Stimulated activated CD8-positive, alpha-beta memory T cell treated with anti-CD3 and anti-CD28 coated beads, Interleukin-12 subunit alpha, Interleukin-12 subunit beta, amount 100 ng/mL, for 24 hours (primary cell): ENCODE measurements around the gene FERMT3.
A peak's percentile ranks its signal among the peaks of the same experiment; 100 is the strongest.
"Not testable (repeated sequence)": the region's sequence is repeated elsewhere in the genome, so short reads cannot be mapped to it uniquely, and the experiment has no call there.

Experiments used
- DNase-seq: peaks from one replicate; pipeline ENCODE4 v3.0.0-alpha.2; 2020; ENCODE audit errors: extremely low read depth

Gene FERMT3

DNA sequence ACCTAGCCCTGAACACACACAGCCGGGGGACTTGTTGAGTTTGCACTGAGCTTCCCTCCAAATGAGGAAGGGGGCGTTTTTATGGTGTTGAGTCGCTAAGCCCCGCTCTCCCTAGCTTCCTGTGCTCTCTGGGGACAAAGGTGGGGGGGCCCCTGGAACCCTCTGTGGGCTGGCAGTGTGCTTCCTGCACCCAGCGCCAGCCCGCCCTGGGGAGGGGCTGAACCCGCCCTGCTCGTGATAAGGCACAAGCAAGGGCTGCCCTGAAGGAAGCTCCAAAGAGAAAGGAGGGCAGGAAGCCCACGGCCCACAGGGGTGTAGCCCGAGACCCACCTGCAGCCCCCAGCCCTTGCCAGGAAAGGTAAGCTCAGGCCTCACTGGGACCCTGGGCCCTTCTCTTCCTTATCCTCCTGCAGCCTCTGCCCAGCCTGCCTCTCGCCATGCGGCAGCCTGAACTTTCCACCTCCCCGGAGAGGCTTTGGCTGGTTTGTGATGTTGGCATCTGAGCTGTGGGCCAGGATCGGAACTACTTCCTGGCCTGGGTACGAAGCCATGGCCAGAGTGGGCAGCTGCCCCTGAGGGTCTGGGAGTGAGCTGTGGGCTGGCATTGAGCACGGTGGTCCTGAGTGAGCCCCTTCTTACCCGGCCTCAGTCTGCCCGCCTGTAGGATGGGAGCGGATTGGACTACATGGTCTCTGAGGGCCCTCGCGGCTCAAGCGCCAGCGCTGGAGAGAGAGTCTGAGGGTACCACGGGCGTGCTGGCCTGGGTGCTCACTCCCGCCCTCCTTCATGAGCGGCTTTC lies at the start of gene FERMT3:
Gene FERMT3 (plus strand): TSS at position 265 of the 799 bp plus-strand sequence. CDS start 644 bp downstream, outside the sequence.
- DNase-seq, result peak; percentile 58

DNA sequence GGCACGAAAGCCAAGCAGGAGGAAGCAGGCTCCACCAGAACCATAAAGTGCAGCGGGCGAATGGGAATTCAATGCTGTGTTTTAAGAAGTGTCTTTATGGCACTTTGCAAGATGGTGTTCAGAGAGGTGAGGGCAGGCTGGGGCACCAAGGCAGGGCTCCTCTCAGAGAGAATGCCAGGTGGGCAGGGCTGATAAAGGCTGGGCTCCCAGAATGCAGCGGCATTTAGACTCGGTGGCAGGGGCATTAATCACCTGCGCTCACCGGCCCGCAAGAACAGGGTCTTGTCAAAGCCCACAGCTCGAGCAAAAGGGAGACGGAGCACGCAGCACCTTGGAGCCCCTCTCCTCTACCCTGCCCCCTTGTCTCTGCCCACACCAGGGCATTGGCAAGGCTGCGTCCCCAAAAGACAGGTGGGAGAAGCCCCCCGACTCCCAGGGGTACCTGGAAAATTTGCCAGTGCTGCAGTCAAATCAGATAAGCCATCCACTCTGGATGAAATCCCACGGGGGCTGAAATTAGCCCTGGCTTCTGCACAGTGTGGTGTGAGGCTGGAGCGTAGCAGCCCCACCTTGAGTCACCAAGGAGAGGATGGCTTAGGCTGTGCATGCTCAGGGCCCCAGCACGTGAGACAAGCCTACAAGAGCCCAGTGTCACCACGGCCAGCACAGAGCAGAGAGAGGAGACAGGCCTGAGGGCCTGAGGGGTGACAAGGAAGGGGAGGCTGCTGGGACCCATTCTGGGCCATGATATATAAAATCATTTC lies 48.7 kb upstream of the FERMT3 start:
- DNase-seq, result no peak

DNA sequence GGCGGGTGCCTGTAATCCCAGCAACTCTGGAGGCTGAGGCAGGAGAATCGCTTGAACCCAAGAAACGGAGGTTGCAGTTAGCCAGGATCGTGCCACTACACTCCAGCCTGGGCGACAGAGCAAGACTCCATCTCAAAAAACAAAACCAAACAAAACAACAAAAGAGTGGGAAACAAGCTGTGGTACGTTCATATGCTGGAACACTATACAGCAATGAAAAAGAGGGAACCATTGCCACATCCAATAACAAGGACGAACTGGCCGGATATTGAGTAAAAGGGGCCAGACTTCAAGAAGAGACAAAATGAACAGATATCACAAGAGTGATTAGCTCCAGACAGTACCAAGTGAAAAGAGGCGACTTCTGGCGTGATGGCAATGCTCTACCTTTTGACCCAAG lies 45.5 kb upstream of the FERMT3 start:
- DNase-seq, result no peak

DNA sequence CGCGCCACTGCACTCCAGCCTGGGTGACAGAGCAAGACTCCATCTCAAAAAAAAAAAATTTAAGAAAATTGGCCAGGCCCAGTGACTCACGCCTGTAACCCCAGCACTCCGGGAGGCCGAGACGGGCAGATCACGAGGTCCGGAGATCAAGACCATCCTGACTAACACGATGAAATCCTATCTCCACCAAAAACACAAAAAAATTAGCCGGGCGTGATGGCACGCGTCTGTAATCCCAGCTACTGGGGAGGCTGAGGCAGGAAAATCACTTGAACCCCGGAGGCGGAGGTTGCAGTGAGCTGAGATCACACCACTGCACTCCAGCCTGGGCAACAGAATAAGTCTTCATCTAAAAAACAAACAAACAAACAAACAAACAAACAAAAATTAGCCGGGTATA lies 43.8 kb upstream of the FERMT3 start:
- not testable (repeated sequence) for DNase-seq

DNA sequence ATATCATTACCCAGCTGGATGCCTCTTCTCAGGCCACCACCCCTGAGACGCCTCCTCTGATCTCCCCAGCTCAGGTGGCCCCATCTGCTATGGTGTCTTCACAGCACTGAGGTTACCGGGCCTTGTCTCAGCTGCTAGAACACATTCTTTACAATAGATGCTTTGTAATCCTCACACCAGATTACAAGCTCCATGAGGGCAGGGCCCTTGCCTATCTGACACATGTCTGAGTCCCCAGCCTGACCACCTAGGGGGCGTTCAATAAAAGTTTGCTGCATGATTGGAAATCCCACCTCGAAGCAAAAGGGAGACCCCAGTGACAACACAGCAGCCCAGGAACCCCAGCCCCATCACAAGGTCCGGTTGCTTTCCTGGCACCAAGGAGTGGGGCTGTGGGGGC lies 42.6 kb upstream of the FERMT3 start:
- DNase-seq, result no peak

DNA sequence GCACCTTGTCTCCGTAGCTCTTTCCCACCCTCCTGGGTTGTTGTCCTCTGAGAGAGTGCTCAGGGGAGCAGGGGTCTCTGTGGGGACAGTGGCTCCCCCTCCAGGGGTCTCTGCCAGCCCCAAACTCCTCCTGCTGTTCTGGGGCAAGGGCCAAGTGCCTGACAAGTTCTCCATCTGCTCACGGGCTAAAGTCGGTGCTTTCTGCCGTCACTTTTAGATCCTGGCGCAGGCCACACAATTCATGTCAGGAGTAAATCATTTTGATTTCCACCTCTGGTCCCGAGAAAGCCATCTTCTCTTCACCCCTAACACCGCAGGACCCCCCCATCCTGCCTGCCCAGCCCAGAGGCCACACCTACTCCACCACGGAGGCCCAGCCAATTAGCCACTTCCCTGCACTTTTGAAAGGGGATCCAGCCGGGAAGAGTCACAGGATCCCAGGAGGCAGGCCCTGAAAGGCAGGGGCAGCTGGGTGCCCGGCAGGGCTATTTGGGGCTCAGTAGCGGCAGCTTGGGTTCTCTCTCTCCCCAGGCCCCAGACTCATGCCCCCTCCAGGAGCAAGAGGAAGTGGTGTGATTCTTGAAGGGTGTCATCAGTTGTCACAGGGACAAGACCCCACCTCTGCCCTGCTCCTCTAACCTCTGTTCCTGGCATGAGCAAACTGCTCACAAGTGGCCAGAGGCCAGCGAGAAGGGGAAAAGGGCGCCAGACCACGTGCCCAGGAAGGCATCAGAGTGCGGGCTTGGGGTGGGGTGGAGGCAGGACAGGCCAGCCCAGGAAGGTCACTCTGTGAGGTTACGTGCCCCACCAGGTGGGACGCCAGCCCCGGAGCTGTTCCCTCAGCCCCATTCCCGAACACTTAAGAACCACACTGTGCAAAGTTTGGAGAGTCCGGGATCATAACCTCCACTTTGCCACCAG lies 41.9 kb upstream of the FERMT3 start:
- DNase-seq, result no peak

DNA sequence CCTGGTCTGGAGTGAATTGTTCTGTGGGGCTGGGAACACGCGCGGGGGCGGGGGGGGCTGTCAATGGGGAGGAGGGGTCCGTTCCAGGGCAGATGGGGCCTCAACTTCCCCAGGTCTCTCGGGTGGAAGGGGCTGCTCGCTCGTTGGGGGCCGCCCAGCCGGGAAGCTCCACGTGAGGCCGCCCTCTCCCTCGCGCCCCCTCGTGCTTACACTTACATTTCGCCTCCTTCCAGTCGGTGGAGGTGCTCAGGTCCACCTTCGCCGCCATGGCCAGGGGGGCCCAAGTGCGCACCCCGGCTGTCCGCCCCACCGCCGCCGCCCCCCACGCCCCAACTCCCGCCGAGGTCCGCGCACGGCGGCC lies 41.1 kb upstream of the FERMT3 start:
- no peak for DNase-seq

DNA sequence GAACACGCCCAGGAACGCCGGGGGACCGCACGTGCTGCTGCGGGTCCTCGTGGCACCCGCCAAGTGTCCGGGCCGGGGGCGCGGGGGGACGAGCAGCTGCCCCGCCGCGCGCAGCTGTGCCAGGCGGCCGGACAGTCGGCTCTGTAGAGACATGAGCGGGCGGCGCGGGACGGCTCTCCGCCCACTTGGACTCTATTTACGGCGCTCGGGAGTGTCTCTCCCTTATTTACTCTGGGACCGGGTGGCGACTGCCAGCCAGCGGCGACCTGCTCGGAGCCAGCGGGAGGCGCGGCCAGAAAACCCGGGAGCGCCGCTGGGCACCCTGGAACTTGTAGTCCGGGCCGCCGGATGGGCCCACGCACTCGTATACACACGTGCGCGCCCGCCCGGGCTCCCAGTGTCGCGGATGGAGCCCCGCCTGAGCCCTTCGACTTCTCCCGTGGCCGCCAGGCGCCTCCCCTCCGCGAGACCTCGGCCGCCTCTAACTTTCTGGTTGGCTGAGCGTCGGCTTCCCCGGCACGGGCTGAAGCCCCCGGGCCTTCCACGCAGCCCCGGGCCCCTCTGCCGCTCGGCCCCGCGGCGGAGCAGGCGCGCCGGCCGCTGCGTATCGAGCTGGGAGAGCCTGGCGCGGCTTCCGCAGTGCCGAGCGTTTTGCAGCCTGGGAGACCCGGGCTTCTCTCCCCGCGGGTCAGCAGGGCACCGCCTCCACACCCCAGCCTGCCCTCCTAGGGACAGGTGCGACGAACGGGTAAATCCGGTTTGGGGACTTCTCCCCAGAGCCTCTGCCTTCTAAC lies 40.5 kb upstream of the FERMT3 start, which contains the start of gene MACROD1:
Gene MACROD1 (minus strand): TSS at position 272 of the 794 bp plus-strand sequence. CDS start 119 bp downstream, at position 153.
- DNase-seq, result peak; percentile 68

DNA sequence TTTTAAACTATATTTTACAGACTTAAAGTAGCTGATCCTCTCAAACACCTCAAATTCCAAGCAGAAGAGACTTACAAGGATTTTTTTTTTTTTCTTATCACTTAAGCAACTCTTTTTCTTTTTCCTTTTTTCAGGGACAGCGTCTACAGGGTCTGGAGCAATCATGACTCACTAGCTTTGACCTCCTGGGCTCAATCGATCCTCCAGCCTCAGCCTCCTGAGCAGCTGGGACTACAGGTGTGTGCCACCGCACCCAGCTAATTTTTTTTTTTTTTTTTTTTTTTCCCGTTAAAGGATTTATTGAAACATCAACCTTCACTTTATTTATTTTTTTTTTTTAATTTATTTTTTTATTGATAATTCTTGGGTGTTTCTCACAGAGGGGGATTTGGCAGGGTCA lies 36.1 kb upstream of the FERMT3 start:
- DNase-seq, result no peak

DNA sequence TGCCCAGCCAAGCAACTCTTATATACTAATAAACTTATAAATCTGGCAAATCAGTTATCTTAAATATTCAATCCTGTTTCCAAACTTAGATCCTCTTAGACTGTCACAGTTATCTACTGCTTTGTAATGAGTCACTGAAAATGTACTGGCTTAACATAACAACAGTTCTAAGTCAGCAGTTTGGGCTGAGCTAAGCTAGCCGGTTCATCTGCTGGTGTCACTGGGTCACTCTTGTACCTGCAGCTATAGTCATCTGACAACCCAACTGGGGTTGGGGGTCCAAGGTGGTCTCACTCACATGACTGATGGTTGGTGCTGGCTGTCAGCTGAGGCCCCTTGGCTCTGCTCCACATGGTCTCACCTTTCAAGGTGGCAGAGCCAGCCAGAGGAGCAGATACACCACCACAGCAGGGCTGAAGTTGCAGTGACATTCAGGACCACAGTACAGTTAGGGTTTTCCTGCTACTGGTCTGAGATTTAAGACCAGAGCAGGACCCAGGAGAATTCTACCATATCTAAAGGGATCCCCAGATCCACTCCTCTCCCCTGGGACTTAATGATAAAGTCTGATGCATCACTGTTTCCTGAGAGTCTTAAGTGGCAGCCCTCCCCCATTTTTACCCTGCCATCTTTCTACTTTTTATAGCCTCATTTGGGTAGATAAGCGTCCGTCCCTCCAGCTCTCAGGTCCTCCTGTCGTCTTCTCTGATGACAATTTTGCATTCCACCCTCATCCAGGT lies 32.7 kb upstream of the FERMT3 start:
- DNase-seq, result no peak

DNA sequence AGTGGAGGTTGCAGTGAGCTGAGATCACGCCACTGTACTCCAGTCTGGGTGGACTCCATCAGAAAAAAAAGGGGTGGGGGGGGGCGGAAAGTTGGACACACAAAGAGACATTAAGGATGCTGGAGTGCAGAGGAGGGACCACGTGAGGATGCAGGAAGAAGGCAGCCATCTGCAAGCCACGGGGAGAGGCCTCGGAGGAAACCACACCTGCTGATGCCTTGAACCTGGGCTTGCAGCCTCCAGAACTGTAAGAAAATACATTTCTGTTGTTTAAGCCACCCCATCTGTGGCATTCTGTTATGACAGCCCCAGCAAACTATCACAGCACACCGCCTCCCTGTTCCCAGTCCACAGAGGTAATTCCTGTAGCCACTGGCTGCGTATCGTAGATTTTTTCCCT lies 29.8 kb upstream of the FERMT3 start:
- DNase-seq, result no peak

DNA sequence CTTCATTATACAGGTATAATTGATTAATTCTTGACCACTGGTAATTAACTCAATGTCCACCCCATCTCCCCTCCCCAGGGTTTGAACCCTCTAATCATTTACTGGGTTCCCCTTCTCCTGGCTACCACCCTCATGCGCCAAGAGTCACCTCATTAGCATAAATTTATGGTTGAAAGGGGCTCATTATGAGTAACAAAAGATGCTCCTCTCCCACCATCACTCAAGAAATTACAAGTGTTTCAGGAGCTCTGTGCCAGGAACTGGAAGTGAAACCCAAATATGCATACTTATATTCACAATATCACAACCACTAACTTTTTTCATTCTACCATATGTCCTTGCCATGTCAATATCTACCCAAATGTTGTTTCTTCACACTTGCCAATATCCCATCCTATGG lies 28.3 kb upstream of the FERMT3 start:
- DNase-seq, result no peak

DNA sequence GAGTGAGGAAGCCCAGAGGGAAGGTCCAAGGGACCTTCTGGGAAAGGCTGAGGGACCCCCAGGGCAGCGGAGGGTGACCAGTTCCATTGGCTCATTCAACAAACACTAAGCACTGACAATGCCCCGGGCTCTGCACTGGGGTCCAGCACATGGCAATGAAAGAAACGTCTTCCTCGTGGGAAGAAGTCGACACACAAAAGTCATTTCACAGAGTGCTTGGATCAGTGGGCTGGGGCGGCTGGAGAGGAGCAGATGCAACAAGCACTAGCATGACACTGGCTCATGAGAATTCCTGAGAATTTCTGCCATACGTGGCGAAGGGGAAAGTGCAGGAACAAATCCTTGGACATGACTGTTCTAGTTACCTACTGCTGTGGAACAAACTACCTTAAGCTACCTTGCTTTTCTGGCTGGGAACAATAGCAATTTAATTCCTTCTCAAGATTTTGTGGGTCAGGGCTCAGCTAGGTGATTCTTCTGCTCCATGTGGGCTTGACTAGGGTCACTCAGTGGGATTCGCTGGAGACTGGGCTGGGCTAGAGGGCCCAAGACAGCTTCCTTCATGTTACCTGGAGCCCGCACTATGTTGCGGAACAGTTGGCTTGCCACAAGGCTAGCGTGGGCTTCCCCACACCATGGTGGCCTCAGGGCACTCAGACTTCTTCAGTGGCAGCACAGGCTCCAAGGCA lies 27.4 kb upstream of the FERMT3 start:
- no peak for DNase-seq

DNA sequence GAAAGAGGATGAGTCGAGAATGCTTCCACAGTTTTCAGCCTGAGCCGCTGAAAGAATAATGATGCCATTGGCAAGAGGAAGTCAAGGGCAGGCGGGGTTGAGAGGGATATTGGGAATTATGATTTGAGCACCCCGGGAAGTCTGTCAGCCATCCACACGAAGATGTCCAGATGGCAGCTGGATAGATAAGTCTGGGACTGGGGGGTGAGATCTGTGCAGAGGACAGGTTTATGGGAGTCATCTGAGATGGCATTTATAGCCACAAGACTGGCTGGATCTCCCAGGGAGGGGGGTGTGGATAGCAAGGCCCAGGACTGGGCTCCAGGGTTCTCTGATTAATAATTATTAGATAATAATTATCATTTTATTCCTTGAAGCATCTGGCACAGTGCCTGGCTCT lies 25.6 kb upstream of the FERMT3 start:
- DNase-seq, result no peak

DNA sequence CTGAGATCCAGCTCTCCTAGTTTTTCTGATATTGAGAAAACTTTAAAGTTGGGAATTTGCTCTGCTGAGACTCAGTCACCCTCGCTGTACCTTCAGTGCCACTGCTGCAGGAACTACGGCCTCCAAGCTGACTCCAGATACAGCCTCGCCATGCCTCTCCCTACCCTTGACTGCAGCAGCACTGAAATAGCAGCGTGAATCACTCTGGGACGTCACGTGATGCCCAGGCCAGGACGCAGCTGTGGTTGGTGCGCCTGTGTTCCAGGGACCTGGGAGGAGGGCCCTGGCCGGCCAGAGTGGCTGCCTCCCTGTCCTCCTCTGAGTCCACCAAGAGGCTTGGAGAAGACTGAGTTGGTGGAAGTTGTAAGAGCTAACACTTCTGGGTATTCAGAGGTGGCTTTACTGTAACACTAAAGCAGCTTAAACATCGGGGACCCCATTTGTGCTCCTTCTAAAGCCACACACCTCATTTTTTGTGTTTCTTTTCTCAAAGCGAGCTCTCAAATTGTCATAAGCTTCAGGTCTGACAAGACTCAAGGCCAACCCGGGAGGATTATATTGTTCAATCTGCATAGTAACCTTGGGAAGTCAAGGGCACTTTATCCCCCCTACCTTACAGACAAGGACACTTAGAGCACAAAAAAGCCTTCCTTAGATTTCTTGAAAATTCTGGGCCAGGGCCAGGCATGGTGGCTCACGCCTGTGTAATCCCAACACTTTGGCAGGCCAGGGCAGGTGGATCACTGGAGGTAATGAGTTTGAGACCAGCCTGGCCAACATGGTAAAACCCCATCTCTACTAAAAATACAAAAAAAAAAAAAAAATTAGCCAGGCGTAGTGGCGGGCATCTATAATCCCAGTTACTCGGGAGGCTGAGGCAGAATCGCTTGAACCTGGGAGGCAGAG lies 24.8 kb upstream of the FERMT3 start:
- no peak for DNase-seq

DNA sequence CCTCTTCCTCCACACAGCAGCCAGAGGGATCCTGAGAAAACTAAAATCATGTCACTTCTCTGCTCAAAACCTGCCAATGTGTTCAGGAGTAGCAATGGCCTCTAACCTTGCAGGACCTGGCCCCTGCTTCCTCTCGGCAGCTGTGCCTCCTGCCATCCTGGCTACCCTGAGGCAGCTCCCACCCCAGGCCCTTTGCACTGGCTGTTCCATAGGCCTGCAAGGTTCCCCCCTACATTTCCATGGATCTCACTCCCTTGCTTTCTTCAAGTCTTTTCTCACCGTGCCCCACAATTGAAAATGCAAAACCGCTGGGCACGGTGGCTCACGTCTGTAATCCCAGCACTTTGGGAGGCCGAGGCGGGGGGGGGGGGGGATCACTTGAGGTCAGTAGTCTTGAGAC lies 22.6 kb upstream of the FERMT3 start:
- no peak for DNase-seq

DNA sequence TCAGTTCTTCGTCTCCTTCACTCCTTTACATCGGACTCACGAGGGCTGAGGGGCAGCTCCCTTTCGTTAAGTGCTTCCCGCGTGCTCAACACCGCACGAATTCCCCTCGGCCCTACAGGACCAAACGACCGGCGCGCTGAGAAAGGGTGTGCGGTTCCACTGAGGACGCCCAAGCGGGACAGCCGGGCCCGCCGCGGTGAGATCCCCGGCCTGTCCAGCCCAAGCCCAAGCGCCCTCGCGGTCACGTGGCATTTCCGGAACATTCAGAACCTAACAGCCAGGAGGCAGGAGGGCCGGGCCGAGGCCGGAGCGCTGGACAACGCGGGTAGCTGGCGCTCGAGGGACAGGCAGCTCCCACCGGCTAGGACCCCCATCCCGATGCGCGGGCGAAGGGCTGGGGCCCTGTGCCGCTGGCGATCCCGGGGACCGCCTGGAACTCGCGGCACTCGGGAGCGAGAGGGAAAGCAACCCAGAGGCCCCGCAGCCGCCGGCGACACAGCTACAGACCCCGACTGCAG lies 21.3 kb upstream of the FERMT3 start:
- no peak for DNase-seq

DNA sequence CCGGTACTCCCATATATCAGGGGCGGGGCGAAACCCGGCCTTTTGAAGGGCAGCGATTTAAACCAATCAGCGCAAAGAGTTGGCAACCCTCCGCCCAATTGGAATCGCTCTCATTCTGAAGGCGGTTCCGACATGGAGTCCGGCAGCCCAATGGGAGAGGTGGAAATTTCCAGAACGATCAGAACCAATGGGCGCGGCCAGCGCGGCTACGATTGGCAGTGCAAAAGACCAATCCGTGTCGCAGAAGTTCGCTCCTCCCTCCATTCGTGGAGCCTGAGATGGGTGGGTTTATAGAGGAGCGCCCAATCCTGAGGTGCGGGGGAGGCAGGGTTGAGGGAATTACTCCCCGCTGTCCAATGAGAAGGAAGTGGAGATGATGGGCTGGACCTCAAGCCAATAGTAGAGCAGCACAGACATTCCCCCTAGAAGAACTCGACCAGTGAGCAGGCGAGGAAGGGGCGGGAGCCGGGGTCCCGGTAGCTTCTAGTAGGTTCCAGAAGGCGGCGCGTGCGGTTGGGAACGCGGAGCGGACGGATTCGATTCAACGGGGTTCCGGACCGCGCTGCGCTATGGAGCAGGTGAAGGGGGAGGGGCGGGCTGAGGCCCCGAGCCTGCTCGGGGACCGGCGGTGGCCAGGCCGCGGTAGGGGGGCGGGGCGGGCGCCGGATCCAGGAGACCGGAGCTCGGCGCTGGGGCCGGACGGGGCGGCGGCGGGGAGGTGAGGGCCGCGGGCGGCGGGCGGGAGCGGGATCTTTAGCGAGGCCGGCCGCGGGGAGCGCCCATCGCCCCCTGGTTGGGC lies 20.6 kb upstream of the FERMT3 start, which contains the start of gene STIP1:
Gene STIP1 (plus strand): TSS at position 479 of the 799 bp plus-strand sequence. CDS start 91 bp downstream, at position 570.
- DNase-seq, result peak; percentile 93
